Measurements from ENCODE around the gene PTPRK.

Gene PTPRK

DNA sequence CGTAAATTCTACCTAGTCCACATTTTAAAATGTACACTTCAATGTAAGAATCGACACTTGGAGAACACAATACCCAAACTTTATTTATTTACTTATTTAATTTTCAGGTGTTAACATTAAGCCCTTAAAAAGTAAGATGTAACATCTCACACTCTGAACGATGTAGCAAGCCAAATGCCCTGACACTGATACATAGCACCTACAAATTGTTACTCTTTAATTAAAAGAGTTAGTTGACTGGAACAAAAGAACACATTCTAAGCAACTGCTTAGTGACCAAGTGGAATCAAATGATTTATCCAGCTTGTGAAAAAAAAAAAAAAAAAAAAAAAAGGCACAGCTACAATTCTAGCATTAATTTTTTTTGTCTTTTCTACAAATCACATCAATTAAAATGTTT lies 327.4 kb downstream of the PTPRK start:
- Histone ChIP-seq H3K36me3 (replicated peaks; ENCODE audit: low read depth, low read length) (no peaks in the 10 kb centered on the region), H3K79me2 (ENCODE audit: low read length) (no peaks in the 10 kb centered on the region), H3K27ac (ENCODE audit: low read length) (no peak overlapping the region), H3K27me3 (ENCODE audit: low read depth, low read length) (no peaks in the 10 kb centered on the region), H3K4me3 (ENCODE audit: low read length) (no peak overlapping the region), H3K9ac (ENCODE audit: low read length) (no peak overlapping the region), H2AFZ (ENCODE audit: low read depth, low read length) (no peak overlapping the region), H3K4me1 (ENCODE audit: low read length) (no peaks in the 10 kb centered on the region), H3K9me3 (ENCODE audit: insufficient read depth, low read length) (no peaks in the 10 kb centered on the region), H3K4me2 (ENCODE audit: low read length) (no peak overlapping the region), H4K20me1 (ENCODE audit: insufficient read depth, low read length) (no peaks in the 10 kb centered on the region)
- no peak for TF ChIP-seq CTCF (IDR thresholded peaks at IDR 0.05; ENCODE audit: low read depth, low read length)
- no peak for TF ChIP-seq EZH2phosphoT487 (IDR thresholded peaks at IDR 0.05; ENCODE audit: low read depth)

DNA sequence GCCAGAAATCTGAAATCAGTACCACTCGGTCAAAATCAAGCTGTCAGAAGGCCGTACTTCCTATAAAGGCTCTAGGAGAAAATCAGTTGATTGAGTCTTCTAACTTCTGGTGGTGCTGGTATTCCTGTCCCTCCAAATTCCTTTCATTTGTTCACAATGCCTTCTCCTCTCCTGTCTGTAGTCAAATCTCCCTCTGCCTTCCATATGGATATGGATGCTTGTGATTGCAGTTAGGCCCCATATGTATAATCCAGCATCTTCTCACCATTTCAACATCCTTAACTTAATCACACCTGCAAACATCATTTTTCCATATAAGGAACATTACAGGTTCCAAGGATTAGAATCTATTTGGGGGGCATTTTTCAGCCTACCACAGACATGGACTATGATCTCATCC lies 331.7 kb downstream of the PTPRK start:
- H3K9ac ChIP-seq (ENCODE audit: low read length): no peak overlapping the region
- no peak overlapping the region for H3K27ac ChIP-seq (ENCODE audit: low read length)
- H3K79me2 ChIP-seq (ENCODE audit: low read length): no peaks in the 10 kb centered on the region
- no peaks in the 10 kb centered on the region for H3K36me3 ChIP-seq (replicated peaks; ENCODE audit: low read depth, low read length)
- H3K4me3 ChIP-seq (ENCODE audit: low read length): no peak overlapping the region
- no peaks in the 10 kb centered on the region for H3K4me1 ChIP-seq (ENCODE audit: low read length)
- TF ChIP-seq EZH2phosphoT487 (IDR thresholded peaks at IDR 0.05; ENCODE audit: low read depth) (no peak), CTCF (IDR thresholded peaks at IDR 0.05; ENCODE audit: low read depth, low read length) (no peak)
- H2AFZ ChIP-seq (ENCODE audit: low read depth, low read length): no peak overlapping the region
- H3K4me2 ChIP-seq (ENCODE audit: low read length): no peak overlapping the region
- no peaks in the 10 kb centered on the region for H4K20me1 ChIP-seq (ENCODE audit: insufficient read depth, low read length)
- H3K27me3 ChIP-seq (ENCODE audit: low read depth, low read length): no peaks in the 10 kb centered on the region
- no peaks in the 10 kb centered on the region for H3K9me3 ChIP-seq (ENCODE audit: insufficient read depth, low read length)

GRCh38 chr6:128186729-128187128 lies 333.7 kb downstream of the PTPRK start:
- no peaks in the 10 kb centered on the region for H3K27me3 ChIP-seq (ENCODE audit: low read depth, low read length)
- no peak overlapping the region for H3K27ac ChIP-seq (ENCODE audit: low read length)
- H3K36me3 ChIP-seq (replicated peaks; ENCODE audit: low read depth, low read length): no peaks in the 10 kb centered on the region
- H3K4me1 ChIP-seq (ENCODE audit: low read length): no peaks in the 10 kb centered on the region
- TF ChIP-seq CTCF (IDR thresholded peaks at IDR 0.05; ENCODE audit: low read depth, low read length): no peak
- H3K9ac ChIP-seq (ENCODE audit: low read length): no peak overlapping the region
- no peaks in the 10 kb centered on the region for H3K79me2 ChIP-seq (ENCODE audit: low read length)
- no peaks in the 10 kb centered on the region for H3K9me3 ChIP-seq (ENCODE audit: insufficient read depth, low read length)
- H4K20me1 ChIP-seq (ENCODE audit: insufficient read depth, low read length): no peaks in the 10 kb centered on the region
- no peak overlapping the region for H2AFZ ChIP-seq (ENCODE audit: low read depth, low read length)
- H3K4me3 ChIP-seq (ENCODE audit: low read length): no peak overlapping the region
- no peak overlapping the region for H3K4me2 ChIP-seq (ENCODE audit: low read length)

DNA sequence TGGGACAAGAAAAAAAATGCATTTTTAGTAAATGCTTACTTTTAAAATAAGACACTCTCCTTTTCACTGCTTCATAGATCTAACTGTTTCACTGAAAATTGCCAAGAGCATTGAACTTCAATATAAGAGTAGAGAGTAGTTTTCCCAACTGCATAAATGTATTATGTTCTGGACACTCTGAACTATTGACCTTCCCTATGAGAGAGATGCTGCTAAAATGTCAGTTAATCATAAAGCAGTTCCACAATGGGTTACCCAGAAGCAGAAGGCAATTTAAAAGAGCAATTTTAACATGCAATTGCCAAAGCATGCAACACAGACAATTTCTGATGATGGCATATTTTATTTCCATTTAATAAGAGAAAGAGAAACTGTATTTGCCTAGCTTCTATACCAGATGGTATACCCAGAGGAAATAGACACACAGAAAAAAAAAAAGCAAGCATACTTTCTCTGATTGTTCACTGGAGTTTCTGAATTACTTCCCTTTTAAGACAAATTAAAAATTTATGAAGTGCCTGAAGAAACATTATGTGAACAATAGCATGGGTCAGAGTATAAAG lies 340.4 kb downstream of the PTPRK start:
- Histone ChIP-seq H3K4me2 (ENCODE audit: low read length) (no peak overlapping the region), H3K4me1 (ENCODE audit: low read length) (no peaks in the 10 kb centered on the region), H3K9ac (ENCODE audit: low read length) (no peak overlapping the region), H2AFZ (ENCODE audit: low read depth, low read length) (no peak overlapping the region), H3K27me3 (ENCODE audit: low read depth, low read length) (no peaks in the 10 kb centered on the region), H3K4me3 (ENCODE audit: low read length) (no peak overlapping the region), H3K9me3 (ENCODE audit: insufficient read depth, low read length) (no peaks in the 10 kb centered on the region), H3K27ac (ENCODE audit: low read length) (no peak overlapping the region), H3K36me3 (replicated peaks; ENCODE audit: low read depth, low read length) (no peaks in the 10 kb centered on the region), H3K79me2 (ENCODE audit: low read length) (no peaks in the 10 kb centered on the region), H4K20me1 (ENCODE audit: insufficient read depth, low read length) (no peaks in the 10 kb centered on the region)
- TF ChIP-seq CTCF (IDR thresholded peaks at IDR 0.05; ENCODE audit: low read depth, low read length) (no peak), EZH2phosphoT487 (IDR thresholded peaks at IDR 0.05; ENCODE audit: low read depth) (no peak)

Measured in OCI-LY3 (cell line).